GM19240 (cell line): ENCODE measurements around the gene C16orf74.
A peak's percentile ranks its signal among the peaks of the same experiment; 100 is the strongest.

ENCODE experiments used
- DNase-seq: peaks from one replicate; pipeline ENCODE4 v3.0.0; 2011; ENCODE audit warnings: low spot score; ENCODE audit not compliant: insufficient read length

C16orf74 gene

GRCh38 chr16:85718682-85719081 lies 32.2 kb downstream of the C16orf74 start:
- no peak for DNase-seq

- DNase-seq = no peak
Measured at GRCh38 chr16:85718153-85718477, 32.8 kb downstream of the C16orf74 start.

- peak; percentile 83 for DNase-seq
Measured at GRCh38 chr16:85717393-85718152, 33.3 kb downstream of the C16orf74 start.

- DNase-seq = no peak
Measured at GRCh38 chr16:85716680-85717038, 34.2 kb downstream of the C16orf74 start.

GRCh38 chr16:85716022-85716679 lies 34.7 kb downstream of the C16orf74 start:
- DNase-seq = no peak

- no peak for DNase-seq
Measured at GRCh38 chr16:85715169-85716021, 35.5 kb downstream of the C16orf74 start.

- DNase-seq = no peak
Measured at GRCh38 chr16:85712801-85713200, 38.1 kb downstream of the C16orf74 start.

- DNase-seq = no peak
Measured at GRCh38 chr16:85711982-85712587, 38.8 kb downstream of the C16orf74 start.

GRCh38 chr16:85710732-85711131 lies 40.2 kb downstream of the C16orf74 start:
- no peak for DNase-seq

GRCh38 chr16:85709766-85710585 lies 40.9 kb downstream of the C16orf74 start:
- no peak for DNase-seq

- no peak for DNase-seq
Measured at GRCh38 chr16:85708338-85708737, 42.6 kb downstream of the C16orf74 start.

GRCh38 chr16:85707528-85708095 lies 43.3 kb downstream of the C16orf74 start:
- no peak for DNase-seq

GRCh38 chr16:85706449-85707034 lies 44.4 kb downstream of the C16orf74 start:
- DNase-seq = no peak

GRCh38 chr16:85704900-85705846 lies 45.7 kb downstream of the C16orf74 start:
- no peak for DNase-seq

- DNase-seq = no peak
Measured at GRCh38 chr16:85704011-85704410, 46.9 kb downstream of the C16orf74 start.

GRCh38 chr16:85699628-85700027 lies 51.3 kb downstream of the C16orf74 start:
- no peak for DNase-seq

GRCh38 chr16:85698935-85699558 lies 51.8 kb downstream of the C16orf74 start:
- DNase-seq = no peak

- no peak for DNase-seq
Measured at GRCh38 chr16:85698459-85698891, 52.4 kb downstream of the C16orf74 start.

- DNase-seq = no peak
Measured at GRCh38 chr16:85697431-85697830, 53.5 kb downstream of the C16orf74 start.
